Endometrial microvascular endothelial cells (primary cell): ENCODE results near the gene PRKCA. TPM values are rescaled to one million over a fixed set of nuclear protein-coding genes. Genes with fewer than 3 reads are reported as not detected.

Source experiments
- in situ Hi-C: cut with HindIII; loops from 2 replicates; pipeline ENCODE4 v1.10.0; 2017; ENCODE audit warnings: low sequenced_read_pairs, low pct_unique_long_range_greater_than_20kb; ENCODE audit errors: inconsistent ontology term
- total RNA-seq: library from RNA; depleted of rRNA; stranded (reverse); fragments of >200 nt; gene quantifications from one replicate; pipeline ENCODE4 v1.2.3, GENCODE V29; 2015; ENCODE audit errors: inconsistent ontology term

The PRKCA gene
- total RNA-seq, 1 donor from 2014 or later: 21.7 TPM

DNA sequence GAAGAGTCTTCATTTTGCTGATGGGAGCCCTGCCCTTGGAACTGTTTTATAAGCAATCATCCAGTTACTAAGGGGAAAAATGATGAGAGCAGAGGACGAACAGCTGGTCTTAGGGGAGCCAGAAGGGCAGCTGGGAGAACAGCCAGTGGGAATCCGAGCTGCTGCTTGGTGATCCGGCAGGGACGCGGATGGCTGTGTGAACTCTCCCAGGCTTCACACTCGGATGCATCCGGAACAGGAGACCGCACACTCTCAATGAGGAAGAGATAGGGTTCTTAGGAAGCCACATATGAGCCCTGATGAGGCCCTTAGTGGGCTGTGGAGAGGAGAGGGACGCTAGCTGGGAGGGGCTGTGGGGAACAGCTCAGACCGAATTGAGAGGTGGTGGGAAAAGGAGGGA, 527.5 kb downstream of the PRKCA start:
- in situ Hi-C loops: no loop called here

DNA sequence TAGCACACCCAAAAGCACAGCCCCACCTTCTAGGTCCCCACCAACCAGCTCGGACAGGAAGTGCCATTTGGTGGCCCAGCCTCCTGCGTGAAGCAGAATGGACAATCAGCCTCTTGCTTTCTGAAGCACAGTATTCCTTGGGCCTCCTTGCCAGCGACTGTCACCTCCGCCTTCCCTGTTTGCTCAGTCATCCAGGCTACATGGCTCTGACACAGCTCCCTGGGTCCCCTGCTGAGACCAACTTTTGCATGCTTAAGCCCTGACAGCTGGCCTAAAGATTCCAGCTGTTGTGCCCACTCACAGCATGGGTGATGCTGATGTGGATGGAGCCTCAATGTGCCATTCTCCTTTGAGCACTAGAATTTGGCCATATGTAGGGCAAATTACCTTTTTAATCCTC, 528.0 kb downstream of the PRKCA start:
- in situ Hi-C loops: no loop called here

DNA sequence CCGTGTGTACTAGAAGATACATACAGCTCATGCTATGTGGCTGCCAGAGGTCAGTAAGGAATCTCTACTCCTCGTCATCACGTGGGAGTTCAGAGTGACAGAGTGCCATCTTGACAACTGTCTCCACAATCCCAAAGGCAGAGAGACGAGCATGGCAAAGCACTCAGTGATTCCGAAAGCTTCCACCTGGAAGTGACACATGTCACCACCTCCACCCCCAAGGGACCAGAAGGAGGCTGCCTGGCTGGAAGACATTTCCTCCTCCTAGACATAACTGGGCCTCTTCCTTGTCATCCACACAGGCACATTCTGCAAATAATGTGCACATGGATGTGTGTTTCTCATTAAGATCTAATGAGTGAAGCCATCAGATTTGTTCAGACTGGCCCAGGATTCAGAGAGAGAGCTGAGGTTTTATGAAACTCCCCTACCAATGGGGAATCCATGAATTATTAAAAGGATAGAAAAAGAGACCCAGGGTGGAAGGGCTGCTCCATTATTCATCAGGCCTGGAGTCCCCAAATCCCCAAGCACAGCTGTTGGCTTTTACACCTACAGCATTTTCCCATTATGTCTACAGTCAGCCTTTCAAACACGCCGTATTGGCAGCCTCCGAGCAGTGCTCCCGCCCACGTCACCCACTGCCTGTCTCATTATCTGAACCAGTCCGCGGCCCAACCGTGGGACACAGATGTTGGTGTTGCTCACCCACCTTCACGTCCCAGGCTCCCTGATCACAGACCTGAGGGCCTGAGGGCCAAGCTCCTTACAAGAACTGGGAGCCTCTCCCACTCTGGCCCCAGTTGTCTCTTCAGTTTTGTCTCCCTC, 529.2 kb downstream of the PRKCA start:
- in situ Hi-C loops: no loop called here

DNA sequence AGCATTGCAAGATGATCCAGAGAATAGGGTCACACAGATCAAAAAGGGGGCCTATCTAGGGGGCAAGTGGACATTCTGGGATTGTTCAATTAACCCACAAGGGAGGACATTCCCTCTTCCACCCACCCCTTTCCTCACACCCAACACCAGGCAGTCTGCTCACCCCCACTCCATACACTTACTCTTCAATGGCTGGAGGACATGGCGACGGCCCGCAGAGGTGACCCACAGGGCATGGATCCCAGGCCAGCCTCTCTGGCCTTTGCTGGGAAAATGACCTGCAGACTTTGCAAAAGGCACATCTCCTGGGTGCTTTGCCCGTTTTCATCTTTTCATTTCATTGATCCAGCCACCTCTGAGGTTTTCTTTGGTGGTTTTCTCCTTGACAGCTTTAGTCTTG, 530.8 kb downstream of the PRKCA start:
- in situ Hi-C loops: no loop called here

DNA sequence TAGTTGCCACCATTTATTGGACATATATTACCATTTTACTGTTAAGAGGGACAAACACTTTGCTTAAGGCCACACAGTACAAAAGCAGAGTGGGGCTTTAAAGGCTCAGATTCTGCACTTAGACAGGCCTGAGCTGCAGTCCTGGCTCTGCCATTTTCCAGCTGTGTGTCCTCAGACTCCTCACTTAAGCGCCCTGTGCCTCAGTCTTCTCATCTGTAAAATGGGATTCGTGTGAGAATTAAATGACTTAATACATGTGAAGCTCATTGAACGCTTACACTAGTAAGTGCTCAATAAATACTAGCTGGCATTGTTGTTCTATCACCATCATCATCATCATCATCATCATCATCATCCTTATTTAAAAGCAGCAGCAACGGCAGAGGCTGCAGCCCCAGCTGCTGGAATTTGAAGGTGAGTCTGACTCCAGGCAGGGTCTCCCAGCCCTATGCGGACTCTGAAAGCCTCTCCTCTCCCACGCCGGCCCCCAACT, 532.1 kb downstream of the PRKCA start:
- in situ Hi-C loops: no loop called here

DNA sequence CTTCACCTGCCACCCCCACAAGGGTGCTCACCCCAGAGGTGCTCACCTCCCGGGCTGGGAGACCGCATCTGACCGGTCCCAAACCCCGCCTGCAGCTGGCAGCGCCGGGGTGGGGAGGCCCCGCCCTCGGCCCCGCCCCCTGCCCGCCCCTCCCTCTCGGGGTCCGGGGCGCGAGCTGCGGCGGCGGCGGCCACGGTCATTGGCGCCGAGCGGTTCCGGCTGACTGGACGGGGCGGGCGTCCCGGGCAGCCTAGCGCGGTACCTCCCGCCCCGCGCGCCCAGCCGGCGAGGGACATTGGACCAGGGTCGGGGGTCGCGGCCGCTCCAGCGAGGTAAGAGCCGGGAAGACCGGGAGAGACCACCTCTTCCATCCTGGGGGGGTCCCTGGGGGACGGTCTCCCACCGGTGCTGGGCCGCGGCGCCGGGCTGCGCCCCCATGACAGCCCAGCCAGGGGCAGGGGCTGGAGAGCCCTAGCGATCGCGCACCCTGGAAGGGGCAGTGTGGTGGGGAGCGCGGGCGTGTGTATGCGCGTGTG, 532.6 kb downstream of the PRKCA start, which contains the start of gene CACNG5:
Gene CACNG5 (plus strand): TSS at position 199 of the 536 bp plus-strand sequence. CDS start 42,216 bp downstream, outside the sequence.
- in situ Hi-C loops: no loop called here

DNA sequence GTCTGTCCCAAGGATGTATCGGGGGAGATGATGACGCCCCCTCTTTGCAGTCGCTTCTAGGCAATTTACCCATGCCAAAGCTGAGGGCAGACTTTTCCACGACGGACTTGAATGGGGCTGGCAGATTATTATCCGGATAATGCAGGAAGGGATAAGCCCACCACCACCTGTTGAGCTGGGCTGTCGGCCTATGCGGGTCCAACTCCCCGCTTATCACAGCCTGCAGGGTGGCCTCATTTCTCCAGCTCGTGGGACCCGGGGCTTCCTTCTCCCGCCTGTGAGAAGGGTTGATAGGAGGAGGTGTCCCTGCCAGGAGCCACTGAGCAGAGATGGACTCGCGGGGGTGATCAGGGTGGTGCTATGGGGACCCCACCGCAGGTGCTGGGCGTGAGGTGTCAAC, 533.1 kb downstream of the PRKCA start:
- in situ Hi-C loops: no loop called here

DNA sequence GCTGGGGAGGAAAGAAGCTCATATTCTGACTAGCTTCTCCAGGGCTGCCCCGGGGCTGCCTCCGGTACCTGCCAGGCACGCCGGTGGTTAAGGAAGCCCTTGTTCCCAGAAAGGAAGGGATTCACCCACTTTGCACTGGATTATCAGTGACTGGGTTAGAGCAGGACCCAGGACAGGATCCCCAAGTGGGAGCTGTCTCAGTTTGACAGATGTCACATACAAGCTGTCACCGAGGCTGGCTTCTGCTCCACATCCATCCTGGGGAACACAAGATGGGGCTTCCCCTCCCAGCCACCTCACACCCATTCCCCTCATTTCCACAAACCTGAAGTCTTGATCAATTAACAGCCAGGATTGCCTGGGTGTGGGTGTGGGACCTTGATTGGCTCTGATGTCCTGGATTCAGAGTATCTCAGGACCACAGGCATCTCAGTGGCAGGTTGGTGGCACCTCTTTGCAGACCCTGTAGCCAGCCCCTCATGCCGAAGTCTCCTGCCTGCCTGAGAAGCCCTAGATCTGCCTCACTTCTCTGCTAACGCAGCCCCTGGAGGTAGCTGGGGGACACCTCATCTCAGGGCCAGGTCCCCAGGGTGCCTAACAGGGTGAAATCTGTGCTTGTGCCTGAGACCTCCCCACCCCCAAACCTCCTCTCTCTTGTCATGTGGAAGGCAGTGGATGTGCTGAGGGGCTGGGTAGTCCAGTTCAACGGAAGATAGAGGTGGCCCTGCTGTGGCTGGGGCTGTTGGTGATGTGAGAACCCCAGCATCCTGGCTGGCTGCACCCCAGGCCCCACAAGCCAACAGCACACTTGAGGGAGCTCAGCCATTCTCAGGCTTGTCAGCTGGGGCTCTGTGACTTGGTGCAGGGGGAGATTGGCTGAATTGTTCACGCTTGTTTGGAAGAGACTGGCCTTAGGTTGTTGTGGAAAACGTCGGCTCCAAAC, 533.9 kb downstream of the PRKCA start:
- in situ Hi-C loops: no loop called here

DNA sequence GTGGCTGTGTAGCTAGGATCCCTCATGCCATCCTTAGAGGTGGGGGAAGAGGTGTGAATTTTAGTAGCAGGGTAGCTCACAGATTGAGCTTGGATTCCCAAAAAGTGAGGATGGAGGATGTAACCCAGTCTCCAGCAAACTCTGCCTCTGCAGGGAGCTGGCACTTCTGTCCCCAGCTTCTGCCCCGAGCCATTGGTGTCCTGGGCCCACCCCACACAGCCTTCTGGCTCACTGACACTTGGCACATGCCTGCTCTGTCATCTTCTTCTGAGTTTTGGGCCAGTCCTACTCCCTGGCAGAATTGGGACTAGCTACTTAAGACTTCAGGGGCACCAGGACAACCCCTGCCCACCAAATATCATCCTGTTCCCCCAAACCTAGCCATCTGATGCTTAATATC, 534.8 kb downstream of the PRKCA start:
- in situ Hi-C loops: no loop called here

DNA sequence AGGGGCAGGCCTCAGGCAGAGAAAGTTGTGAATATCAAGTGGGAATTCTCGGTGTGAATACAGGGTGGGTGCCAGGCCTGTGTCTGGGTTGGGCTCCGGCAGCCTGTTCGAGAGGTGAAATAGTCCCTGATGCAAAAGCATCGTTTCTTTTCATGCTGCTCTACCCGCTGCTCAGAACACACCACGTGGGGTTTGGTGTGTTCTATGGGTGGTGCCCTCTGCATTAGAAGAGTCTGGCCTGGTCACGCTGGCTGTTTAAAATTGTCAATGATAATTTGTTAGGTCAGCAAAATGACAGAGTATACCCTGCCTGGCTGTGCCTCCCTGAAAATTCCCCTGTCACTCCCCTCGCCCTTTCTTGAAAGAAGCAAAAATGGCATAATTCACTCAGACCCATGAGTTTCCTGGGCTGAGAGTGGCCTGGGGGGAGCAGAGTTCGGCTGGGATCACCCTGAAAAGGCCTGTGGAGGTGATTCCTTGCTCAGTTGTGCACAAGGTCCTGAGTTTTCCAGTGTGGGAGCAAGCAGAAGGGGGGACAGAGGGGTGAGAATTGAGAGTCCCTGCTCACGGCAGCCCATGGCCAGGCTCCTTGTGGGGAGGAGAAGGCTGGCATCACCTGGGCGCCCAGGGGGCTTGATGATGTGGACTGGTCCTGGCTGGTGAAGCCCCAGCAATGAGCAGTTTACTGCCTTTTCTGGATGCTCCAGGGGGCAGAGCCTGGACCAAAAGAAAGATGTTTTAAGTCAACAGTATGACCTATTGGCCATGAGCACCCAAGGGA, 535.7 kb downstream of the PRKCA start:
- in situ Hi-C loops: no loop called here

DNA sequence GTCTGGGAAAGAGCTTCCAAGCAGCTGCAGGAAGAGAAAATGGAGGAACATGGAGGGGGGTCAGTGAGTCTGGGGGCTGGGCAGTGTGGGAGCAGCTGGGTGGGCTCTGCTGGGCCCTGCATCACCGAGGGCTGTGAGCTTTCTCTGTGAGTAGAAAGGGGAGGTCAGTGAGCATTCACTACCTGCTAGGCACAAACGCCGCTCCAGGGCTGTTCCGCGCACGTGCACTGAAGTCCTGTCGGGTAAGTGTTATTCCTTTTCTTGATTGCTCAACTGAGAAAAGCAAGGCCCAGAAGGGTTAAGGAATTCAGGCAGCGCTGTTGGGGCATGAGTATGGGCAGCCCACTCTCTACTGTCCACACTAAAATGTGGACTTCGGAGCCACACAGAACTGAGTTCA, 537.2 kb downstream of the PRKCA start:
- in situ Hi-C loops: no loop called here

DNA sequence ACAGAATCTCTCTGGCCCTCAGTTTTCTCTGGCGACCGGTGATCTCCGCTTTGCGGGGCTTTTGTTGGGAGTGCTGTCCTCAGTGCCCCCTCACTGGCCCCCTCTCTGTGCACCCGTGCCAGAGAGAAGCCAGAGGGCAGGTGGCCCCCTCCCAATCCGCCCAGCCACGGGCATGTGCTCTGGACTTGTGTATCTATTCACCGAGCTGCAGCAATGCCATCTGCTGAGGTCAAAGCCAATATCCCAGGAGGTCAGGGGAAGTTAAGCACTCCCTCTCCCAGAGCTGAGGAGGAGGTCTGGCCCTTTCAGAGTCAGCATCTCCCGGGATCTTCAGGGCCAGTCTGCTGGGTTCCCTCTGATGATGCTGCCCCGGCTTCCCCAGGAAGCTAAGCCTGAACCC, 537.6 kb downstream of the PRKCA start:
- in situ Hi-C loops: no loop called here

DNA sequence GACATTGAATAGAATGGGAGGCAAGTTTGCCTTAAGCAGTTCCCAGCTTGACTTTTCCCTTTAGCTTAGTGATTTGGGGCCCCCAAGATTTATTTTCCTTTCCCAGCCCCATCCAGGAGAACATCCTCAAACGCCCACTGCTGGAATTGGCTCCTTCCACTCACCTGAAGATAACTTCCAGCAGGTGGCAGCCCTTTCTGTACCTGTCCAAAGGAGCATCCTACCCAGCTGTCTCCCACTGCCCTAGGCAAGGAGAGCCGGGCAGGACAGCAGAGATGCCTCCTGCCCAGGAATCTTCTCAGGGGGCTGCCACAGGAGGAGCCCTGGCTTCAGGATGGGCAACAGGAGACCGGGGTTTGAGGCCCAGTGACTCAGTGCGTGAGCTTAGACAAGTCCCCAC, 538.9 kb downstream of the PRKCA start:
- in situ Hi-C loops: no loop called here

DNA sequence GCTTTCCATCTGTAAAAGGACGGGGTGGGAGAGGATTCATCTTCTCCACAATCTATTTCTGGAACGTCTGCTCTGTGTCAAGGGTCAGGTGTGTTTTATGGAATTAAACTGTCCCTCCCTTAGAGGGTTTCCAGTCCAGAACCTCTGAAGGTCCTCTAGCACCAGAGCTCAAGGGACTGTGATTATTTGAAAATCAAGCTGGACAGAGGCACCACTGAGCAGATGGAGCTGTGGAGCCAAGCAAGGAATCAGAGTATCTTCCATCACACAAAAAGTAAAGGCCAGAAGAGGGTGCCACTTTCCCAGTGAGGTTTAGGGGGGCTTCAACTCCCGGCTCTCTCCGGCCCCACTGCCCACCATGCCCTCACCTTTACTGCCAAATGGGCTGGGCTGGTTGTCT, 539.3 kb downstream of the PRKCA start:
- in situ Hi-C loops: no loop called here

DNA sequence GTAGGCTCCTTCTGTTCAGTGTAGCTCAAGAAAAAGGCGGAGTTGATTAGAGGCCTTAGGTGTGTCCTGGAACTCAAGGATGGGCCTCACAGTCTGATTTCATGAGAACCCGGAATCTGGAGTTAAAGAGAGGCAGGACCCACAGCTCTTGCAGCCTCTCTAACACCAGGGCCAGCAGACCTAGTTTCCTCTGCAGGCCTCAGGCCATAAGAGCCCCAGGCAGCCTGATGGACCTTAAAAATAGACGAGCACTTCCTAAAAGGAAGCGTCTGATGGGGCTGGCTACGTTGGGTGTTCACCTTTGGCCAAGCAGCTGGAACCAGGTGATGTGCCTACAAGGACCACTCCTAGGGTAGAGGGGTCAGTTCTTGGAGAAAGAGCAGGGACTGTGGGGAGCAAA, 540.1 kb downstream of the PRKCA start:
- in situ Hi-C loops: no loop called here

DNA sequence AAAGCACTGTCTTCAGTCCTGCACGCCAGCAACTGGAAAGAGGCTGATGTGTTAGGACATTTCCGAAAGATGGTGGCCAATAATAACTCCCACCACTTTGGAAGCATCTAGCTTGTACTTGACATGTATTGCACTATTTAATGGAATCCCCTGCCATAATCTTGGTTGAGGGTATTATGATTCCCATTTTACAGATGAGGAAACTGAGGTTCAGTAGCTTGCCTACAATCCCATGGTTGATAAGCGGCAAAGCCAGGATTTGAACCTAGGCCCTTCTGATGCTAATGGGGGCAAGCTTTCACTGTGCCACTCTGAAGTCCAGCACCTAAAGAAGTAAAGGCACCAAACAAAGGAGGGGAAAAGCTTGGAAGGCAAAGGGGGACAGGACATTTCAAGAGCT, 540.5 kb downstream of the PRKCA start:
- in situ Hi-C loops: no loop called here

DNA sequence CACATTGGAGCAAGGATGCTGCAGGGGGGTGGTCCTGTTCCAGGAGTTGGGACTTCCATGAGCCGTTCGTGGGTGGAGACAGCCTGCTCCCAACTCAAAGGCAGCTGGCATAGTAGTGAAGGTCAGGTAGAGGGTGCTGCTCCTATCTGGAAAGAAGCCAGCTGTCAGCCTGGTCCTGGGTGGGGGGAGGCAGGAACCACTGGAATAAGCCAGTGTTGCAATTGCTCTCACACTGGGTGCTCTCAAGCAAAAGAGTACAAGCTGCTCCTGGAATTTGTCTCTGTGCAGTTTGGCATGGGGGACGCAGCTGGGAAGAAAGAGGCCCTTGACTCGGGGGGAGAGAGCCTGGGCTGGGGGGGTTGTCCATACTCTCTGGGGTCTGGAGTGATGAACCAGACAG, 541.2 kb downstream of the PRKCA start:
- in situ Hi-C loops: no loop called here

DNA sequence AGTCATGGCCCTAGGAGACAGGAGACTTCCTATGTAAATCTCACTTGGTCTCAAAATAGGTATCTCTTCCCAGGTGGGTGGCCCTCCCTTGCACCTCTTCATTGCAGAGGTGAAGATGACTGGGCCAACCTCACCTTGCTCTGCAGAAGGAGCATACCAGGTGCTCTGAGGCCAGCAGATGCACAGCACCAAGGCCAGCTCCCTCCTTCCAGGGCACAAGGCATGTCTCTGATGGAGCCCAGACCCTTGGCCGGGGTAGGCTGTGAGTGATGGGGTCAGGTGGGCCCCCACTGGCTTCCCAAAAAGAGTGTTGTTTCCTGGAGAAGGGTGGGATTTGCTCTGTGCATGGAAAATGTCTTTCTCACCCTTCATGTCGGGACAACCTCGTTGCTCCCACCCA, 545.3 kb downstream of the PRKCA start:
- in situ Hi-C loops: no loop called here

DNA sequence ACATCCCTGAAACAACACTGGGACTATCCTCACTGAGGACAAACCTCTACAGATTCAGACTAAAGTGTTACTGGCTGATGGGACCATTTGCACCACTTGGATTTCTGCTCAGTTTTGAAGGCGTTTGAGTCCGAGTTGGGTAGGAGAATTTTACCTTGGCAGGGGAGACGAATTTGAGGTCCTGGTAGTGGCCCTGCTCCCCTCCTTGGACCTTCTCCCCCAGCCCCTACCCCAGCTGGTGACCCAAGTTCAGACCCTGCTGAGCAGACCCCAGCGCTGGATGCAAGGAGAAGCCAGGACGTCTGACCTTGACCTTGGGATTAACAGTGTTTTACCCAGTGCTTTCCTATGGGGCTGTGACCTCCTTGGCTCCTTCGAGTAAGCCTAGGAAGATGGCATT, 546.1 kb downstream of the PRKCA start:
- in situ Hi-C loops: no loop called here
